HepG2 (cell line): ENCODE results near the gene ADAD2. TPM values are rescaled to one million over a fixed set of nuclear protein-coding genes. Genes with fewer than 3 reads are reported as not detected.
A peak's percentile ranks its signal among the peaks of the same experiment; 100 is the strongest.

Experiments used
- CAMTA2 ChIP-seq: sonication (generic); formaldehyde crosslinking; IDR thresholded peaks from 2 replicates; pipeline ENCODE4 v1.4.0; 2020; ENCODE audit warnings: mild to moderate bottlenecking, missing genetic modification reagents, borderline replicate concordance
- CEBPG ChIP-seq: IDR thresholded peaks from 2 replicates; pipeline ENCODE4 v1.6.1; 2016
- POGZ ChIP-seq: sonication (generic); formaldehyde crosslinking; IDR thresholded peaks from 2 replicates; pipeline ENCODE4 v1.4.0; 2020; ENCODE audit warnings: mild to moderate bottlenecking, missing genetic modification reagents
- SP2 ChIP-seq: sonication (generic); formaldehyde crosslinking; IDR thresholded peaks from 2 replicates; pipeline ENCODE4 v1.5.1; 2020; ENCODE audit warnings: mild to moderate bottlenecking, missing genetic modification reagents
- STAT5B ChIP-seq: sonication (generic); formaldehyde crosslinking; IDR thresholded peaks from 2 replicates; pipeline ENCODE4 v1.4.0; 2020; ENCODE audit warnings: missing genetic modification reagents
- ZBTB40 ChIP-seq, 2 experiments: fragments of 450-650 bp in 1 of 2; sonication (generic) in 1 of 2; formaldehyde crosslinking in 1 of 2; IDR thresholded peaks; 2 replicates each; pipeline versions ENCODE4 v1.6.1 to v1.8.0; 2016 to 2022; ENCODE audit warnings: antibody characterized with exemption in 1 of 2, mild to moderate bottlenecking in 1 of 2, missing genetic modification reagents in 1 of 2
- ZNF780A ChIP-seq: sonication (generic); formaldehyde crosslinking; IDR thresholded peaks from 2 replicates; pipeline ENCODE4 v1.8.0; 2022; ENCODE audit warnings: mild to moderate bottlenecking, missing genetic modification reagents, moderate library complexity
- polyA plus RNA-seq, 8 experiments: library from polyadenylated mRNA; depleted of rRNA in 3 of 8; stranded (reverse) in 7 of 8; unstranded in 1 of 8; fragments of >200 nt; fragmentation: Illumina TruSeq in 4 of 8; extraction: Trizol in 4 of 8; gene quantifications; 2 replicates each; pipeline versions ENCODE4 v1.2.1 to v1.2.3, GENCODE V29; 2011 to 2016; ENCODE audit warnings: low read depth in 4 of 8, missing spikeins in 1 of 8, mixed read lengths in 1 of 8; ENCODE audit not compliant: insufficient read depth in 1 of 8
- total RNA-seq, 5 experiments: library from RNA; depleted of rRNA; stranded (reverse); fragments of >200 nt; fragmentation: Illumina TruSeq; extraction: Trizol; gene quantifications; 2 replicates each; pipeline ENCODE4 v1.2.3, GENCODE V29; 2016; ENCODE audit warnings: low read depth in 1 of 5
- TF ChIP-seq, protein P1 (sequence below): sonication (generic); formaldehyde crosslinking; IDR thresholded peaks from 2 replicates; pipeline ENCODE4 v1.4.0; 2020; ENCODE audit warnings: missing genetic modification reagents; ENCODE audit errors: not compliant biosample characterization
- TF ChIP-seq, protein P2 (sequence below): sonication (generic); formaldehyde crosslinking; IDR thresholded peaks from 2 replicates; pipeline ENCODE4 v1.4.0; 2020; ENCODE audit warnings: missing genetic modification reagents
- TF ChIP-seq, protein P3 (sequence below): IDR thresholded peaks from 2 replicates; pipeline ENCODE4 v1.6.1; 2016; ENCODE audit warnings: mild to moderate bottlenecking, missing biosample characterization, missing genetic modification reagents

Gene ADAD2
- total and polyA plus RNA-seq, 2 of the 13 experiments (the other 11 are each of a cell fraction or from before 2014, with no cell fraction given), result not detected

GRCh38 chr16:84186685-84187437 lies 4.1 kb upstream of the ADAD2 start, which contains the start of gene TAF1C (continued):
- TF ChIP-seq, protein P1, sequence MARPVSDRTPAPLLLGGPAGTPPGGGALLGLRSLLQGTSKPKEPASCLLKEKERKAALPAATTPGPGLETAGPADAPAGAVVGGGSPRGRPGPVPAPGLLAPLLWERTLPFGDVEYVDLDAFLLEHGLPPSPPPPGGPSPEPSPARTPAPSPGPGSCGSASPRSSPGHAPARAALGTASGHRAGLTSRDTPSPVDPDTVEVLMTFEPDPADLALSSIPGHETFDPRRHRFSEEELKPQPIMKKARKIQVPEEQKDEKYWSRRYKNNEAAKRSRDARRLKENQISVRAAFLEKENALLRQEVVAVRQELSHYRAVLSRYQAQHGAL (CRISPR knock-in tag), result peak; percentile 59
- TF ChIP-seq CEBPG (CRISPR knock-in tag) (peak; percentile 27; the same call in 1 of the 2 replicates), STAT5B (CRISPR knock-in tag) (peak; percentile 90; the same call in 1 of the 2 replicates), ZNF780A (CRISPR knock-in tag) (no peak), CAMTA2 (CRISPR knock-in tag) (peak; percentile 68; the same call in 1 of the 2 replicates), ZBTB40 (IDR thresholded peaks at IDR 0.05) (peak; percentile 92), ZBTB40 (CRISPR knock-in tag; IDR thresholded peaks at IDR 0.05) (no peak), POGZ (CRISPR knock-in tag) (peak; percentile 96), SP2 (CRISPR knock-in tag) (peak; percentile 98)
- TF ChIP-seq, protein P2, sequence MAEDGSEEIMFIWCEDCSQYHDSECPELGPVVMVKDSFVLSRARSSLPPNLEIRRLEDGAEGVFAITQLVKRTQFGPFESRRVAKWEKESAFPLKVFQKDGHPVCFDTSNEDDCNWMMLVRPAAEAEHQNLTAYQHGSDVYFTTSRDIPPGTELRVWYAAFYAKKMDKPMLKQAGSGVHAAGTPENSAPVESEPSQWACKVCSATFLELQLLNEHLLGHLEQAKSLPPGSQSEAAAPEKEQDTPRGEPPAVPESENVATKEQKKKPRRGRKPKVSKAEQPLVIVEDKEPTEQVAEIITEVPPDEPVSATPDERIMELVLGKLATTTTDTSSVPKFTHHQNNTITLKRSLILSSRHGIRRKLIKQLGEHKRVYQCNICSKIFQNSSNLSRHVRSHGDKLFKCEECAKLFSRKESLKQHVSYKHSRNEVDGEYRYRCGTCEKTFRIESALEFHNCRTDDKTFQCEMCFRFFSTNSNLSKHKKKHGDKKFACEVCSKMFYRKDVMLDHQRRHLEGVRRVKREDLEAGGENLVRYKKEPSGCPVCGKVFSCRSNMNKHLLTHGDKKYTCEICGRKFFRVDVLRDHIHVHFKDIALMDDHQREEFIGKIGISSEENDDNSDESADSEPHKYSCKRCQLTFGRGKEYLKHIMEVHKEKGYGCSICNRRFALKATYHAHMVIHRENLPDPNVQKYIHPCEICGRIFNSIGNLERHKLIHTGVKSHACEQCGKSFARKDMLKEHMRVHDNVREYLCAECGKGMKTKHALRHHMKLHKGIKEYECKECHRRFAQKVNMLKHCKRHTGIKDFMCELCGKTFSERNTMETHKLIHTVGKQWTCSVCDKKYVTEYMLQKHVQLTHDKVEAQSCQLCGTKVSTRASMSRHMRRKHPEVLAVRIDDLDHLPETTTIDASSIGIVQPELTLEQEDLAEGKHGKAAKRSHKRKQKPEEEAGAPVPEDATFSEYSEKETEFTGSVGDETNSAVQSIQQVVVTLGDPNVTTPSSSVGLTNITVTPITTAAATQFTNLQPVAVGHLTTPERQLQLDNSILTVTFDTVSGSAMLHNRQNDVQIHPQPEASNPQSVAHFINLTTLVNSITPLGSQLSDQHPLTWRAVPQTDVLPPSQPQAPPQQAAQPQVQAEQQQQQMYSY (CRISPR knock-in tag), result no peak
- TF ChIP-seq, protein P3, sequence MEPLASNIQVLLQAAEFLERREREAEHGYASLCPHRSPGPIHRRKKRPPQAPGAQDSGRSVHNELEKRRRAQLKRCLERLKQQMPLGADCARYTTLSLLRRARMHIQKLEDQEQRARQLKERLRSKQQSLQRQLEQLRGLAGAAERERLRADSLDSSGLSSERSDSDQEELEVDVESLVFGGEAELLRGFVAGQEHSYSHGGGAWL (CRISPR knock-in tag), result no peak; the same call in 1 of the 2 replicates
